Measurements from ENCODE around the gene CEP70. TPM values are rescaled to one million over a fixed set of nuclear protein-coding genes. Genes with fewer than 3 reads are reported as not detected.

The CEP70 gene
- total RNA-seq, 4 donors from 2014 or later: 25.5 to 54.4 (median 39.0) TPM

DNA sequence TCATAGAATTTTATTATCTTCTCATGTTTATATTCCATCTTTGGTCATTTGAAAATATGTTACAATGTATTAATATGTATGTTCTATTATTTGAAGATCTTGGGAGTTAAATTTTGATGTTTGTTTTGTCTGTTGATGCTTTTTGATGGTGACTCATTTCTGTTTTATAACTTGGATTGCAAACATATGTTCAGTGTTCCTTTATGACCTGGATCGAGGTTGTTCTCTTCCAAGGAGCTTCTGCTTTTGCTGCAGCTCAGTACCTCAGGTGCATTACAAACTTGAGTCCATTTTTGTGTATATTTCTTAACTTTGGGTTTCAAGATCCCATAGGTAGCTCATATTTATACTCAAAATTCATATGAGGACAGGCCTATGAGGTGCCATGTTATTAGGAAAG lies 122.6 kb downstream of the CEP70 start:
- intact Hi-C loops (cut with DNase I): no loop called here
- 79% methylated on average over 1 of the region's 1 CpG for WGBS

DNA sequence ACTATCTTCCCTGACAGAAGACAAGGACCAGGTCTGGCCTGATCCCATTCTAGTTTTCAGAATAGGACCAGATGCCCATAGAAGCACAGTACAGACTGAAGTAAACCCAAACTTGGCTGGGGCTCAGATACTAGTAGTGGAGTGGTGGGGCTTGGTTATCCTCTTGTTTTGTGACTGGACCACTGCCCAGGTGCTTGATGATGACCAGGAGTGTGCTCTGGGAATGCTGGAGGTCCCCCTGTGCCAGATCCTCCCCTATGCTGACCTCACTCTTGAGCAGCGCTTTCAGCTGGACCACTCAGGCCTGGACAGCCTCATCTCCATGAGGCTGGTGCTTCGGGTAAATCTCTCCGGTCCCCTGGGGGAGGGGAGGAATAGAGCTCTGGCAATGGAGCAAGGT lies 123.4 kb downstream of the CEP70 start:
- TF ChIP-seq POLR2A (IDR thresholded peaks at IDR 0.05; ENCODE audit: low read depth) (no peak), EP300 (IDR thresholded peaks at IDR 0.05) (no peak), POLR2AphosphoS5 (IDR thresholded peaks at IDR 0.05) (no peak)
- TF ChIP-seq, protein P1, sequence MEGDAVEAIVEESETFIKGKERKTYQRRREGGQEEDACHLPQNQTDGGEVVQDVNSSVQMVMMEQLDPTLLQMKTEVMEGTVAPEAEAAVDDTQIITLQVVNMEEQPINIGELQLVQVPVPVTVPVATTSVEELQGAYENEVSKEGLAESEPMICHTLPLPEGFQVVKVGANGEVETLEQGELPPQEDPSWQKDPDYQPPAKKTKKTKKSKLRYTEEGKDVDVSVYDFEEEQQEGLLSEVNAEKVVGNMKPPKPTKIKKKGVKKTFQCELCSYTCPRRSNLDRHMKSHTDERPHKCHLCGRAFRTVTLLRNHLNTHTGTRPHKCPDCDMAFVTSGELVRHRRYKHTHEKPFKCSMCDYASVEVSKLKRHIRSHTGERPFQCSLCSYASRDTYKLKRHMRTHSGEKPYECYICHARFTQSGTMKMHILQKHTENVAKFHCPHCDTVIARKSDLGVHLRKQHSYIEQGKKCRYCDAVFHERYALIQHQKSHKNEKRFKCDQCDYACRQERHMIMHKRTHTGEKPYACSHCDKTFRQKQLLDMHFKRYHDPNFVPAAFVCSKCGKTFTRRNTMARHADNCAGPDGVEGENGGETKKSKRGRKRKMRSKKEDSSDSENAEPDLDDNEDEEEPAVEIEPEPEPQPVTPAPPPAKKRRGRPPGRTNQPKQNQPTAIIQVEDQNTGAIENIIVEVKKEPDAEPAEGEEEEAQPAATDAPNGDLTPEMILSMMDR (IDR thresholded peaks at IDR 0.05): no peak
- H3K27ac ChIP-seq (replicated peaks in 1 of 4): no peak overlapping the region
- H3K27me3 ChIP-seq: no peaks in the 10 kb centered on the region
- H3K9me3 ChIP-seq: no peaks in the 10 kb centered on the region
- DNase-seq (ENCODE audit: extremely low spot score): peak; percentile 90
- intact Hi-C loops (cut with DNase I): no loop called here
- H3K36me3 ChIP-seq: no peaks in the 10 kb centered on the region
- no peaks in the 10 kb centered on the region for H3K4me1 ChIP-seq
- WGBS: 52% methylated on average over 3 of the region's 3 CpGs
- H3K4me3 ChIP-seq: no peak overlapping the region

More for the DNA sequence above, 122.6 kb downstream of the CEP70 start:
- Histone ChIP-seq H3K4me1 (no peaks in the 10 kb centered on the region), H3K9me3 (no peaks in the 10 kb centered on the region), H3K36me3 (no peaks in the 10 kb centered on the region), H3K27ac (replicated peaks in 1 of 4) (no peak overlapping the region), H3K27me3 (no peaks in the 10 kb centered on the region), H3K4me3 (no peak overlapping the region)
- no peak for TF ChIP-seq POLR2AphosphoS5 (IDR thresholded peaks at IDR 0.05)
- TF ChIP-seq, protein P1 (IDR thresholded peaks at IDR 0.05): no peak
- no peak for TF ChIP-seq POLR2A (IDR thresholded peaks at IDR 0.05; ENCODE audit: low read depth)
- no peak for TF ChIP-seq EP300 (IDR thresholded peaks at IDR 0.05)
- no peak for DNase-seq (ENCODE audit: extremely low spot score)

DNA sequence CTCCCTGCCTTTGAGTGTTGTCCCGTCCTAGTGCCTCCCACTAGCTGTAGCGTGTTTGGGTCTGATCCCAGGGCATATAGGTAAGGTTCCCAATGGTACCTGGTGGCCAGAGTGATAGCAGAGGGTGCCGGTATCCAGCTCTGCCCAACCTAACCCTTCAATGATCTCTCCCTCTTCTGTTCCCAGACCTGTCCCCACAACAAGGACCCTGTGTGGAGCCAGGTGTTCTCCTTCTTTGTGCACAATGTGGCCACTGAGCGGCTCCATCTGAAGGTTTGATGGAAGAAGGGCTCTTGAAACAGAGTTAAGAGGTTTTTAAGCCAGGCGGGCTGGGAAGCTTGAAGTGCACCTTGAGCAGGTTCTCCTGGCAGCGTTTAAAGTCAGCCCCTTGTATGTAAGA lies 124.2 kb downstream of the CEP70 start:
- TF ChIP-seq EP300 (IDR thresholded peaks at IDR 0.05) (no peak), POLR2A (IDR thresholded peaks at IDR 0.05; ENCODE audit: low read depth) (no peak), POLR2AphosphoS5 (IDR thresholded peaks at IDR 0.05) (no peak)
- TF ChIP-seq, protein P1 (IDR thresholded peaks at IDR 0.05): no peak
- Histone ChIP-seq H3K36me3 (no peaks in the 10 kb centered on the region), H3K27ac (replicated peaks in 1 of 4) (no peak overlapping the region), H3K4me3 (no peak overlapping the region), H3K27me3 (peaks cover 0 to 4% (median 0%) of the 10 kb centered on the region in 4 donors), H3K4me1 (no peaks in the 10 kb centered on the region), H3K9me3 (no peaks in the 10 kb centered on the region)
- intact Hi-C loops (cut with DNase I): no loop called here
- 98% methylated on average over 6 of the region's 6 CpGs for WGBS
- peak; percentile 86 for DNase-seq (ENCODE audit: extremely low spot score)

DNA sequence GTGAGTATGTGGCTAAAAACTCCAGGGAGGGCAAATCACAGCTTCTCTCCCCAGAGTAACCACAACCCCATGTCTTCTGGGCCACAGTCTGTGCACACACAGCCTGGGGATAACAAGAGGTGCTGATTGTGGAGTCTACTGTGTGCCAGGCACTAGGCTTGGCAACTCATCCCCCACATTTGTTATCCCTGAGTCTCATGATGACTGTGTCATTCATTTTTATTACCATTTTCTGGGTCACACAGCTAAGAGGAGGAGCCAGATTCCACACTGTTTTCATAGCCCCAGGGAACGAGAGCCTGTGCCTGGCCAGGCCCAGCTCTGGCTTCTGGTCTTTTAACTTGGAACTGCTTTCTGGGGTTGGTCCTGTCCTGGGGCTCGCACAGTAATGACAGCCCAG lies 125.2 kb downstream of the CEP70 start:
- TF ChIP-seq POLR2AphosphoS5 (IDR thresholded peaks at IDR 0.05) (no peak), EP300 (IDR thresholded peaks at IDR 0.05) (no peak), POLR2A (IDR thresholded peaks at IDR 0.05; ENCODE audit: low read depth) (no peak)
- TF ChIP-seq, protein P1 (IDR thresholded peaks at IDR 0.05): no peak
- WGBS: 67% methylated on average over 1 of the region's 2 CpGs
- intact Hi-C loops (cut with DNase I): no loop called here
- no peaks in the 10 kb centered on the region for H3K9me3 ChIP-seq
- no peaks in the 10 kb centered on the region for H3K4me1 ChIP-seq
- peak; percentile 64 for DNase-seq (ENCODE audit: extremely low spot score)
- H3K4me3 ChIP-seq: no peak overlapping the region
- no peak overlapping the region for H3K27ac ChIP-seq (replicated peaks in 1 of 4)
- H3K27me3 ChIP-seq: peaks cover 0 to 7% (median 0%) of the 10 kb centered on the region in 4 donors
- no peaks in the 10 kb centered on the region for H3K36me3 ChIP-seq

DNA sequence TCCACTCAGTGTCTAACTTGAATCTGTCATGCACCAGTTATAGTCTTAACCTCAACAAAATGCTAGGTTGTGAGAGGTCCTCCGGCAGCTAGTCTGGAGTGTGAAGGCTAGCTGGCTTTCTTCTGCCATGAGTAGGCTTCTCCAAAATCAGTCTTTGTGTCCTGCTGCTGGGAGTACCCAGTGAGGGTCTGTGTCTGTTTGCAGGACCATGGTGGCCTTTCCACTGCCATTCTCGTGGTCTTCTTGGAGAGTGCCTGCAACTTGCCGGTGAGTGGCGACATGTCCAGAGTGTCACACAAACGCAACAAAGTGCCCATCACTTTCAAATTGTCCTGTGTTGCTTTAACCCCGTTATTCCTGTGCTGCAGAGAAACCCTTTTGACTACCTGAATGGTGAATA lies 125.6 kb downstream of the CEP70 start:
- peak; percentile 80 for DNase-seq (ENCODE audit: extremely low spot score)
- H3K4me1 ChIP-seq: no peaks in the 10 kb centered on the region
- TF ChIP-seq EP300 (IDR thresholded peaks at IDR 0.05): no peak
- TF ChIP-seq, protein P1 (IDR thresholded peaks at IDR 0.05): no peak
- no peak for TF ChIP-seq POLR2AphosphoS5 (IDR thresholded peaks at IDR 0.05)
- H3K9me3 ChIP-seq: no peaks in the 10 kb centered on the region
- intact Hi-C loops (cut with DNase I): no loop called here
- 74% methylated on average over 6 of the region's 6 CpGs for WGBS
- H3K27me3 ChIP-seq: peaks cover 0 to 10% (median 0%) of the 10 kb centered on the region in 4 donors
- no peak overlapping the region for H3K4me3 ChIP-seq
- no peak overlapping the region for H3K27ac ChIP-seq (replicated peaks in 1 of 4)
- no peaks in the 10 kb centered on the region for H3K36me3 ChIP-seq
